Measurements from ENCODE around the gene KDM1B. TPM values are rescaled to one million over a fixed set of nuclear protein-coding genes. Genes with fewer than 3 reads are reported as not detected.

KDM1B gene
- total RNA-seq, 1 donor from 2014 or later = 6.3 TPM

DNA sequence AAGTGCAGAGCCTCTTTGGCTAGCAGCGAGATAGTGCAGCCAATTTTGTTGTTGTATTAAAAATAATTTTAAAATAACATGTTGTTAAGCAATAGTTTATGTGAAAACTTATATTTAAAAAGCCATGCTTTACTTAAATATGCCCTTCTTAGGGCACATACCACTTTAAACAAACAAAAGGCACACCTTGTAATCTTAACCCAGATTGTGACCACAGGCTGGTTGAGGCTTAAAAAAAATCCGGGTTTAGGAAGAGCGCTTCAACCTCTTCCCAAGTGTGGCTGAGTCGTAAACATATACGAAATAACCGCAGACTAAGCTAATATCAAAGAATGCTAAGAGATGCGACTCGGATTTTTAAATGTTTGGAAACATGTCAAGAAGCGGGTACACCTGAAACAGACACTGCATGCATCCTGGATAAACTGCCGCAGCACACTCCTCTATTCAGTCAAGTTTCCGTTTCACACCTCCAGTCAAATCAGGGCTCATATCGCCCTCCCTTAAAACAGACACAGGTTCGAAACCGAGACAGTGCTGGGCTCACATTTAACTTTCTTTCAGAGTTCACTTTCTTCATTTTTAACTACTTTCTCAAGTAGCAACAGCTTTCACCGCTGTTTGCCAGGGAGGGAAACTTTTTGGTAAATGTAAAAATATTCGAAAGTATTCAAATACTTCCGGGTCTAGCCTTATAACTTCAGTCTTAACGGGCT, 107.6 kb downstream of the KDM1B start:
- DNase-seq (ENCODE audit: low read depth in 2 of 2) = peak in 1 of 2 donors; percentile 25

DNA sequence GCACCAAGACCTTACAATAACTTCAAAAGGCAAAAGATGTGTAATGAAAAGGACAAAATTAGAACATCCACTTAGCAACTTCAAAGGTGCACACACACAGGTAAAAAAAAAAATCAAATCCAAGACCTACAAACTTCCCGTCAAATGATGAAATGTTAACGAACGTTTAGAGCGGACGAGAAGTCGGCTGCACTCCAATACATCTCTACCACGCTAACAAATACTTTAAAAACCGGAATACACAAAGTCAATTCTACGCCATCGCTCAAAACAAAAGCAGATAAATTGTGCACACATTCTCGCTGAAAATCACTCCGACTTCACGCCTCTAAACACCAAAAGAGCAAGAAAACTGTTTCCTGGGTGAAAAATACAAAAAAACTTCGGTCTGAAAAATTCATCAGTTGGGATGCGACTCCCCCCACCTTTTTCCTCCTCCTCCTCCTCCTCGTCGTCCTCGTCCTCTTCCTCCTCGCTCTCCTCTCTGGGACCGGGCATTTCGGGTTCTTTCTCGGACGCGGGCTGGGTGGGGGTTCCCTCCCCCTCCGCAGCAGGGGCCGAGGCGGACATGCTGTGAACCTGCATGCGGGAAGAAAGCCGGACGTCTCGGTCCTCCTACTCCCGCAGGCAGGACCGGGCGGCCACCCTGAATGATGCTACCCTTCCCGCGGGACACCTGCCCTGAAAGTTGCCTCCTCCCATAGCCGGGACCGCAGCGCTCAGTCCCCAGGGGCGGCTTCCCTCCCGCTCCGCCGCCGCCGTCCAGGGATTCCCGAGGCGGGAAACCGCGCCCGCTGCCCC, 108.4 kb downstream of the KDM1B start:
- peak in 1 of 2 donors; percentile 24 for DNase-seq (ENCODE audit: low read depth in 2 of 2)

DNA sequence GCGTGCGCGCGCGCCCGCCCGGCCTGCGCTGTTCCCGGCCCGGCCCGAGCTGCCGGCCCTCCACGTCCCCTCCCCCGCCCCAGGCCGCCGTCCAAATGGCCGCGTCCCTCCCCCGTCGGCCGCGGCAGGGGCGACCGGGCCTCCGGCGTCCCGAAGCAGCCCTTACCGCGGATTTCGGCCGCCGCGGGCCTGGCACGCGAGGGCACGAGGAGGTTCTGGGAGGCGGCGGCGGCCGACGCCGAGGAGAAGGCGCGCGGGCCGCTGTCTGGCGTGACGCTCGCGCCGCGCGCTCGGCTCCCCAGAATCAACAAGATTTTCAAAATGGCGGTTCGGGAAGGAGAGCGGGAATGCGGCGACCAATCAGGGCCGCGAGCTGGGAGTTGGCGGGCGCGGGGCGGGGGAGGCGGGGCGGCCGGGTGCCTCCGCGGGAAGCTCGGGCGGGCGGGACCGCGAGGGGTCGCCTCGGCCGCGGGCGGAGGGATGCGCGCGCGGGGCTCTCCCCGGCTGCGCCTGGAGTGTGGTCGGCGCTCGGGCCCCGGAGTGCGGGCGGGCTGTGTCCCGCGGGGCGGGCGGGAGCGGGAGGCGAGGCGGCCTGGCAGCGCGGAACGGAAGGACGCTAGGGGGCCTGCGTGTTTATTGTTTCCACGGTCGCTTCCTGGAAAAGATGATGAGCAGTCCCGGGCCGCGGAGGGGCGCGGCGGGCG, 109.1 kb downstream of the KDM1B start, which contains the start of gene DEK:
Gene DEK (minus strand): TSS at position 312 of the 704 bp plus-strand sequence. CDS start 543 bp downstream, outside the sequence.
- DNase-seq (ENCODE audit: low read depth in 2 of 2) = peak; percentile 72 to 85

DNA sequence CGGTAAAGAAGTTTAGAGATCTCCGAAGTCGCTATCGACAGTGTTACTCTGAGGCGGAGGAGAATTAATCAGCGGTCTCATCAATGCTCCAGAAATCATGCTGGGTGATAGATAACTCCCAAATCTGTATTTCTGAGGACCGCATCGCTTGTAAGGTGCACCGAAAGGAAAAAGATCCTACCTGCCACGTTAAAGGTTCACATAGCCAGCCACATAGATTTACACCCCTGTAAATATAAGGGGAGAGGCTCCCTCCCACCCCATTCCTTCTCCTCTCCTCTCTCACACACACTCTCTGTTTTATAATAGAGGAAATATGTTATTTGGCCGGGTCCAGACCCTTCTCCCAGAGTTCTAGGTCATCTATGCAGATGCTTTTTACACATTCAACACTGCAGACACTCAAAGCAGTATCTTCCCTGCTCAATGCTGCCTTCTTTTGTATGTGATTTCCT, 109.7 kb downstream of the KDM1B start:
- DNase-seq (ENCODE audit: low read depth in 2 of 2) = no peak

DNA sequence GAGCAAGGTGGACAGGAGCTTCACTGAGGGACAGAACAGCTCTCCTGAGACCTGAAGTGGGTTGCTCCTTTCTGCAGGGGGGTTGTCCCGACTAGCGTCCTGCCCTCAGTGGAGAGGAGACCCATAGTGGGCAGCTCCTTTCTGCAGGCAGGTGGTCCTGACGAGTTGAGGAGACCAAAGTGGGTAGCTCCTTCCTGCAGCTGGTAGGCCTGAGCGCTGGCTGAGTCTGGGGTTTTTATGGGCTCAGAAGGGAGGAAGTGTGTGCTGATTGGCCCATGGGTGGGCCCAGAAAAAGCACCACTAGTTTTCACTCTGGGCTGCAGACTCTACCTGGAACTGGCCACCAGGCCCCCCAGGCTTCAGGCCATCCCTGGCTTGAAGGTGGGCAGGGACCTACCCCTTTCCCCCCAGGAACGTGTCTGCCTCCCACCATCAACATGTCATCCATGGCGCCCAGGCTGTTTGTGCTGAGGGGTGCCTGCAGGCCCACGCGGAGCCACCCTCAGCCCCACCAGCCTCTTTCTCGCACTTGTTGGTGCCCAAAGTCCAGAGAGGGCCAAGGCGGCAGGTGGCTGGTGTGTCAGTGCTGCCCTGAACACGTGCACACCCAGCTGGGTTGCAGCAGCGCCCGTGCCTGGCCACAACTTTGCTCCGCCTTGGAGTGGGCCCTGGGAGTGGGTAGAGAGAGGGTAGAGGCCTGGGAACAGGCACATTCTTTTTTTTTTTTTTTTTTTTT, 110.7 kb downstream of the KDM1B start:
- DNase-seq (ENCODE audit: low read depth in 2 of 2) = no peak

GRCh38 chr6:18266523-18266912, 111.3 kb downstream of the KDM1B start:
- no peak for DNase-seq (ENCODE audit: low read depth in 2 of 2)

- DNase-seq (ENCODE audit: low read depth in 2 of 2) = no peak
Measured at GRCh38 chr6:18268066-18268465, 112.8 kb downstream of the KDM1B start.

GRCh38 chr6:18269253-18269652, 114.0 kb downstream of the KDM1B start:
- no peak for DNase-seq (ENCODE audit: low read depth in 2 of 2)

GRCh38 chr6:18269717-18270116, 114.5 kb downstream of the KDM1B start:
- DNase-seq (ENCODE audit: low read depth in 2 of 2) = no peak

DNA sequence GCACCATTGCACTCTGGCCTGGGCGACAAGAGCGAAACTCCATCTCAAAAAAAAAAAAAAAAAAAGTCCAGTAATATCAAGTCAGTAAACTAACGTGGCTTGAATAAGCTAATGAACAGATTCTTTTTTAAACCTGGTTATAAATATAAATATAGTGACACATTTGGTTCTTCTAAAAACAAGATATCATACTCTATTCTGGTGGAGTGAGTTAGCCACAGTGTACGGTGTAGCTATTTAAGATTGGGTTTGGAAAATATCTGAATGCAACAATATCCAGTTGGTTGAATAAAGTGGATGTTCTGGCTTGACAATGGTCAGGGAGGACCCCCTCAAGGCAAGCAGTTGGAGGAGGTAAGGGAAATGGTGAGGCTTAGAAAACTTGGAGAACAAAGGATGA, 115.0 kb downstream of the KDM1B start:
- DNase-seq (ENCODE audit: low read depth in 2 of 2) = no peak

Other genes with a start within 250 kb of the KDM1B start
- 22.5 and 29.8 TPM in 2 replicates for gene KIF13A, start 167.8 kb upstream of the KDM1B start, total RNA-seq
- gene NHLRC1, start 32.7 kb upstream of the KDM1B start, total RNA-seq = 0.51 and 0.89 TPM in 2 replicates
- gene TPMT, start 345 bp upstream of the KDM1B start, total RNA-seq = 8.9 and 12.5 TPM in 2 replicates
- gene DEK, start 109.1 kb downstream of the KDM1B start, total RNA-seq = 51.3 and 96.8 TPM in 2 replicates
- gene RNF144B, start 231.9 kb downstream of the KDM1B start, total RNA-seq = 12.0 and 13.9 TPM in 2 replicates